KMS-11 (cell line): Measurements from ENCODE around the gene PFDN1.

ENCODE experiments used
- H2AFZ ChIP-seq: fragments of 200-600 bp; sonication (generic); 2 replicates; pipeline ENCODE4 v1.6.1; 2016; ENCODE audit warnings: antibody characterized with exemption, mixed run types, low read depth
- H3K27ac ChIP-seq: fragments of 200-600 bp; sonication (generic); 2 replicates; pipeline ENCODE4 v1.6.1; 2016; ENCODE audit warnings: mild to moderate bottlenecking, mixed run types
- H3K27me3 ChIP-seq: fragments of 200-600 bp; sonication (generic); 2 replicates; pipeline ENCODE4 v1.6.1; 2017; ENCODE audit warnings: mild to moderate bottlenecking, low read depth, mixed run types, moderate library complexity; ENCODE audit not compliant: insufficient read depth
- H3K36me3 ChIP-seq: fragments of 200-600 bp; sonication (generic); 2 replicates; pipeline ENCODE4 v1.6.1; 2017; ENCODE audit warnings: mild to moderate bottlenecking, mixed run types; ENCODE audit not compliant: insufficient read depth
- H3K4me1 ChIP-seq: fragments of 200-600 bp; sonication (generic); 2 replicates; pipeline ENCODE4 v1.6.1; 2016; ENCODE audit warnings: mild to moderate bottlenecking, low read depth, mixed run types; ENCODE audit not compliant: poor library complexity, severe bottlenecking
- H3K4me2 ChIP-seq: fragments of 200-600 bp; sonication (generic); 2 replicates; pipeline ENCODE4 v1.7.0; 2016; ENCODE audit warnings: mild to moderate bottlenecking, mixed run types
- H3K4me3 ChIP-seq: fragments of 200-600 bp; sonication (generic); IDR thresholded peaks from 2 replicates; pipeline ENCODE4 v1.6.1; 2017; ENCODE audit warnings: low read depth, low read length, mixed read lengths; ENCODE audit not compliant: insufficient read depth
- H3K79me2 ChIP-seq: fragments of 200-600 bp; sonication (generic); 2 replicates; pipeline ENCODE4 v1.6.1; 2016; ENCODE audit warnings: low read depth, mixed run types; ENCODE audit not compliant: insufficient read depth
- H3K9ac ChIP-seq: fragments of 200-600 bp; sonication (generic); 2 replicates; pipeline ENCODE4 v1.6.1; 2016; ENCODE audit warnings: mild to moderate bottlenecking, mixed run types
- H4K20me1 ChIP-seq: fragments of 200-600 bp; sonication (generic); 2 replicates; pipeline ENCODE4 v1.6.1; 2016; ENCODE audit warnings: mild to moderate bottlenecking, mixed run types; ENCODE audit not compliant: insufficient read depth
- TF ChIP-seq, protein P1 (sequence below): fragments of 200-600 bp; sonication (generic); conservative IDR thresholded peaks from 2 replicates; pipeline ENCODE4 v1.6.1; 2017; ENCODE audit warnings: low read depth, mild to moderate bottlenecking, antibody characterized with exemption, low read length, moderate library complexity, mixed read lengths

The PFDN1 gene

DNA sequence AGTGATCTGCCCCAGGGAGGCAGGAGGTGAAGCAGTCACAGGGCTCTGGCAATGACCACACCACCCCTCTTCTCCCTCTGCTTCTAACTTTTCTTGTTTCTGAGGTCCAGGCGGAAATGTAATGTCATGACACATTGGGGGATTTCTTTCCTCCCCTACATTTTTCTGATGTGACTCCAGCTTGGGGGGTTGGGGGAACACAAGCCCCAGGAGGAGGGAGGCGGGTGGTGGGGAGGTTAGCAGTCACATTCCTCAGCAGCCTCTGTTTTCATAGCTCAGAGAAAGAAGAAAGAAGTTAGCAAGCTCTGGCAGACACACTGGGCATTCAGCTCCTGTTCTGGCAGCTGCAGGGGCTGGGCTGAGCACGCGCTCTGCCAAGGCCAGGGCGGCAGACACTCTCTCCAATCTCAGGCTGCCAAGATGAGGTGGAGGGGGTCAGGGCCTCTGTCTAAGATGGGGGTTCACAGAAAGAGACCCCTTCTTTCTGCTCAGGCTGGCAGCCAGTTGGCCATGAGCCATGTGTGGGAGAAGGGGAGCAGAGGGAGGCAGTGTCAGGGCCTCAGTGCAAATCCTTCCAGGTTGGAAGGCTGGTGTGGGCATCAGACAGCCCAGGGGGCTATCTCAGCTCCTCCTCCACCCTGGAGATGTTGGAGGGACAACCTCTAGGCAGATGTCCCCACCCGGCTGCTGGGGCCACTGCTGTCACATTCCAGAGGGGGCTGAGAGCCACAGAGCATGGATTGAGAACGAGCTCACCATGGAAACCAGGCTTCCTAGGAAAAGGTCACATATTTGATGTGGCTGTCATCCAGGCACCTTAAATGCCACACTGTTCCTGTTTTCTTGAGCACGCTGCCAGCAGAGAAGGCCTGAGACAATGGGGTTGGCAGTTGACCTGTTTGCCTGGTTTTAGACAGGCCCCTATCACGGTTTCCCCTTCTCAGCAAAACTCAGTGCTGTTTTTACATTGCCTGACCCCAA lies 20.1 kb upstream of the PFDN1 start:
- H3K36me3 ChIP-seq: no peaks in the 10 kb centered on the region
- no peak overlapping the region for H3K9ac ChIP-seq
- H3K27me3 ChIP-seq: no peaks in the 10 kb centered on the region
- H3K4me2 ChIP-seq: no peak overlapping the region
- no peak overlapping the region for H3K4me3 ChIP-seq
- H3K79me2 ChIP-seq: no peaks in the 10 kb centered on the region
- TF ChIP-seq, protein P1, sequence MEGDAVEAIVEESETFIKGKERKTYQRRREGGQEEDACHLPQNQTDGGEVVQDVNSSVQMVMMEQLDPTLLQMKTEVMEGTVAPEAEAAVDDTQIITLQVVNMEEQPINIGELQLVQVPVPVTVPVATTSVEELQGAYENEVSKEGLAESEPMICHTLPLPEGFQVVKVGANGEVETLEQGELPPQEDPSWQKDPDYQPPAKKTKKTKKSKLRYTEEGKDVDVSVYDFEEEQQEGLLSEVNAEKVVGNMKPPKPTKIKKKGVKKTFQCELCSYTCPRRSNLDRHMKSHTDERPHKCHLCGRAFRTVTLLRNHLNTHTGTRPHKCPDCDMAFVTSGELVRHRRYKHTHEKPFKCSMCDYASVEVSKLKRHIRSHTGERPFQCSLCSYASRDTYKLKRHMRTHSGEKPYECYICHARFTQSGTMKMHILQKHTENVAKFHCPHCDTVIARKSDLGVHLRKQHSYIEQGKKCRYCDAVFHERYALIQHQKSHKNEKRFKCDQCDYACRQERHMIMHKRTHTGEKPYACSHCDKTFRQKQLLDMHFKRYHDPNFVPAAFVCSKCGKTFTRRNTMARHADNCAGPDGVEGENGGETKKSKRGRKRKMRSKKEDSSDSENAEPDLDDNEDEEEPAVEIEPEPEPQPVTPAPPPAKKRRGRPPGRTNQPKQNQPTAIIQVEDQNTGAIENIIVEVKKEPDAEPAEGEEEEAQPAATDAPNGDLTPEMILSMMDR: no peak
- H2AFZ ChIP-seq: no peak overlapping the region
- no peaks in the 10 kb centered on the region for H3K4me1 ChIP-seq
- H3K27ac ChIP-seq: no peak overlapping the region
- H4K20me1 ChIP-seq: no peaks in the 10 kb centered on the region

DNA sequence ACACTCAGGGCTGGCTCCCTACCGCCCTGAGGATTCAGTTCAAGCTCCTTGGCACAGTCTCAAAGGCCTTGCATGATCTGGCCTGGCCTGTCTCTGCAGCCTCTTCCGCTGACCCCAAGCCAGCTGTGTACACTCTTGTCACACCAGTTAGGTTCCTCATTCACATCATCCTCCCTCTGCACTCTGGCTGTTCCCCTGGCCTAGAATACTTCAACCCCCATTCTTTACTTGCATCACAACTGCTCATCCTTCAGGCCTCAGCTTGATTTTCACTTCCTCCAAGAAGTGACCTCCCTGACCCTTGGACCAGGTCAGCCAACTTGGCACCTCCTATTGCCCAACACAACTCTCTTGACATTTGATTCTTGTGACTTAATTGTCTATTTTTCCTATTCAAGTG lies 18.9 kb upstream of the PFDN1 start:
- H4K20me1 ChIP-seq: no peaks in the 10 kb centered on the region
- H3K4me2 ChIP-seq: no peak overlapping the region
- no peaks in the 10 kb centered on the region for H3K4me1 ChIP-seq
- H3K27ac ChIP-seq: no peak overlapping the region
- no peaks in the 10 kb centered on the region for H3K27me3 ChIP-seq
- H3K4me3 ChIP-seq: no peak overlapping the region
- H3K36me3 ChIP-seq: no peaks in the 10 kb centered on the region
- no peaks in the 10 kb centered on the region for H3K79me2 ChIP-seq
- H2AFZ ChIP-seq: no peak overlapping the region
- TF ChIP-seq, protein P1: no peak
- no peak overlapping the region for H3K9ac ChIP-seq

DNA sequence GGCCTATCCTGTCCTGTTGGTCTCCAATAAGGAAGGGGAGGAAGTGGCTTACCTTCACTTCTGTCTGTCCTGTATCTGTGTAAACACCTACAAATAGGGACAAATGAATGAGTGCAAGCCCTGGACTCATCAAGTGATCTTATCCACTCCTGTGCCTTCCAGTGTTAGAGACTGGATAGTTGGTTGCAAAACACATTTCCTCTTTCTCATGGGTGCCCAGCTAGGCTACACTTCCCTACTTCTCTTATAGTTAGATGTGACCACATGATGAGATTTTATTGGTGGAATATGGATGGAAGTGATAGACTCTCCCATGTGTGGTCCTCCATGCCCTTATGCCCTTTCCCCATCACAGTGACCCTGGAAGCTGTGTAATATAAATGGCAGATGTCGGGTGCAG lies 16.9 kb upstream of the PFDN1 start:
- Histone ChIP-seq H4K20me1 (no peaks in the 10 kb centered on the region), H3K9ac (no peak overlapping the region), H3K27me3 (no peaks in the 10 kb centered on the region), H3K4me1 (no peaks in the 10 kb centered on the region), H3K4me3 (no peak overlapping the region), H3K4me2 (no peak overlapping the region), H3K36me3 (no peaks in the 10 kb centered on the region), H2AFZ (no peak overlapping the region), H3K27ac (no peak overlapping the region), H3K79me2 (no peaks in the 10 kb centered on the region)
- TF ChIP-seq, protein P1: no peak

DNA sequence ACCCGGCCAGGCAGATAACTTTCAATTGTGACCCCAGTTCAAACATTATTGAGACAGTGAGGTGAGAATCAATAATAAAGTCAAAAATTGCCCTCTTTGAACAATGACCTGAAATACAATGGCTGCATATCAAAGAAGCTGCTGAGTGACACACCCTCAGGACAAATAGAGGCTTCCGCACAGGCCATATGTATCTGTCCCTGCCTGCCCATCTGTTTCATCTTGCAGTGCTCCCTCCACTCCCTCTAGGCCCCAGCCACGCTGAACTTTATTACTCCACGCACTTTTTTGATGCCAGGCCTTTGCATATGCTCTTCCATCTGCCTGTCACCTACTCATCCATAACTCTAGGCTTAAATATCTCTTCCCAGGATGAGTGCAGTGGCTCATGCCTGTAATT lies 15.9 kb upstream of the PFDN1 start:
- Histone ChIP-seq H3K27me3 (no peaks in the 10 kb centered on the region), H3K4me1 (no peaks in the 10 kb centered on the region), H3K4me2 (no peak overlapping the region), H3K79me2 (no peaks in the 10 kb centered on the region), H3K9ac (no peak overlapping the region), H3K4me3 (no peak overlapping the region), H3K36me3 (no peaks in the 10 kb centered on the region), H4K20me1 (no peaks in the 10 kb centered on the region), H2AFZ (no peak overlapping the region), H3K27ac (no peak overlapping the region)
- TF ChIP-seq, protein P1: no peak
